Nephron (organoid): ENCODE results near the gene TMCC3.
"Not testable (repeated sequence)": the region's sequence is repeated elsewhere in the genome, so short reads cannot be mapped to it uniquely, and the experiment has no call there.

Experiments used
- H3K27ac Mint-ChIP-seq, 3 experiments: 2 replicates each; pipeline ENCODE4 v1.8.0; 2020; ENCODE audit warnings: mixed read lengths in 3 of 3, mild to moderate bottlenecking in 2 of 3, moderate library complexity in 1 of 3
- H3K27me3 Mint-ChIP-seq: 2 replicates; pipeline ENCODE4 v1.8.0; 2021; ENCODE audit warnings: low read depth, mild to moderate bottlenecking, moderate library complexity, mixed read lengths
- H3K36me3 Mint-ChIP-seq: 2 replicates; pipeline ENCODE4 v1.8.0; 2020; ENCODE audit warnings: low read depth, mixed read lengths
- H3K4me1 Mint-ChIP-seq: 2 replicates; pipeline ENCODE4 v1.8.0; 2020; ENCODE audit warnings: mixed read lengths
- H3K4me3 Mint-ChIP-seq, 3 experiments: 2 replicates each; pipeline ENCODE4 v1.8.0; 2020; ENCODE audit warnings: mild to moderate bottlenecking in 3 of 3, mixed read lengths in 3 of 3, moderate library complexity in 2 of 3
- H3K9me3 Mint-ChIP-seq: 2 replicates; pipeline ENCODE4 v1.8.0; 2020; ENCODE audit warnings: mixed read lengths
- CTCF ChIP-seq, 3 experiments: fragments of 200-600 bp; sonication (generic); IDR thresholded peaks; one replicate each; pipeline ENCODE4 v1.5.0; 2021; ENCODE audit warnings: antibody characterized with exemption in 3 of 3; ENCODE audit not compliant: unreplicated experiment in 3 of 3

TMCC3 gene

GRCh38 chr12:94595152-94595551, 55.2 kb downstream of the TMCC3 start:
- H3K4me3 Mint-ChIP-seq = no peak overlapping the region
- no peaks in the 10 kb centered on the region for H3K9me3 Mint-ChIP-seq
- peaks cover 4% of the 10 kb centered on the region for H3K36me3 Mint-ChIP-seq
- peaks cover 57% of the 10 kb centered on the region for H3K4me1 Mint-ChIP-seq
- no peaks in the 10 kb centered on the region for H3K27me3 Mint-ChIP-seq
- TF ChIP-seq CTCF (IDR thresholded peaks at IDR 0.05; ENCODE audit: unreplicated experiment in 3 of 3) = no peak
- H3K27ac Mint-ChIP-seq = peak overlapping the region in 2 of 3 experiments; percentile 13 to 52

GRCh38 chr12:94594443-94594825, 55.9 kb downstream of the TMCC3 start:
- H3K27me3 Mint-ChIP-seq = no peaks in the 10 kb centered on the region
- H3K9me3 Mint-ChIP-seq = no peaks in the 10 kb centered on the region
- TF ChIP-seq CTCF (IDR thresholded peaks at IDR 0.05; ENCODE audit: unreplicated experiment in 3 of 3) = no peak
- H3K36me3 Mint-ChIP-seq = peaks cover 4% of the 10 kb centered on the region
- H3K4me1 Mint-ChIP-seq = peaks cover 51% of the 10 kb centered on the region
- no peak overlapping the region for H3K4me3 Mint-ChIP-seq
- peak overlapping the region in 2 of 3 experiments; percentile 13 to 52 for H3K27ac Mint-ChIP-seq

GRCh38 chr12:94593822-94594442, 56.4 kb downstream of the TMCC3 start:
- Mint-ChIP-seq H3K36me3 (peaks cover 4% of the 10 kb centered on the region), H3K9me3 (no peaks in the 10 kb centered on the region)
- TF ChIP-seq CTCF (IDR thresholded peaks at IDR 0.05; ENCODE audit: unreplicated experiment in 3 of 3) = no peak

GRCh38 chr12:94592723-94593122, 57.6 kb downstream of the TMCC3 start:
- H3K36me3 Mint-ChIP-seq, H3K27me3 Mint-ChIP-seq, H3K27ac Mint-ChIP-seq, H3K9me3 Mint-ChIP-seq, H3K4me3 Mint-ChIP-seq: not testable (repeated sequence)
- H3K4me1 Mint-ChIP-seq = peaks cover 44% of the 10 kb centered on the region

More at GRCh38 chr12:94593822-94594442, 56.4 kb downstream of the TMCC3 start:
- H3K4me1 Mint-ChIP-seq = peaks cover 46% of the 10 kb centered on the region
- H3K27ac Mint-ChIP-seq = peak overlapping the region in 1 of 3 experiments; percentile 52
- H3K4me3 Mint-ChIP-seq = no peak overlapping the region
- peaks cover 3% of the 10 kb centered on the region for H3K27me3 Mint-ChIP-seq

GRCh38 chr12:94592080-94592479, 58.3 kb downstream of the TMCC3 start:
- H3K27ac Mint-ChIP-seq = peak overlapping the region in 1 of 3 experiments; percentile 27
- no peak for TF ChIP-seq CTCF (IDR thresholded peaks at IDR 0.05; ENCODE audit: unreplicated experiment in 3 of 3)
- no peaks in the 10 kb centered on the region for H3K36me3 Mint-ChIP-seq
- H3K9me3 Mint-ChIP-seq = no peaks in the 10 kb centered on the region
- H3K4me1 Mint-ChIP-seq = peaks cover 47% of the 10 kb centered on the region
- peaks cover 3% of the 10 kb centered on the region for H3K27me3 Mint-ChIP-seq
- no peak overlapping the region for H3K4me3 Mint-ChIP-seq

- Mint-ChIP-seq H3K4me3 (no peak overlapping the region), H3K27ac (no peak overlapping the region), H3K9me3 (no peaks in the 10 kb centered on the region), H3K27me3 (peaks cover 3% of the 10 kb centered on the region), H3K4me1 (peaks cover 50% of the 10 kb centered on the region), H3K36me3 (no peaks in the 10 kb centered on the region)
- no peak for TF ChIP-seq CTCF (IDR thresholded peaks at IDR 0.05; ENCODE audit: unreplicated experiment in 3 of 3)
Measured at GRCh38 chr12:94590428-94590827, 59.9 kb downstream of the TMCC3 start.
